Panc1 (cell line): ENCODE results near the gene ZMAT5. TPM values are rescaled to one million over a fixed set of nuclear protein-coding genes. Genes with fewer than 3 reads are reported as not detected.

Experiments
- ATAC-seq: fragments of 200-7000 bp; cut with Tn5 transposase; 2 replicates; pipeline ENCODE4 v1.9.1; 2020; ENCODE audit warnings: mild to moderate bottlenecking, moderate library complexity
- BruUV-seq: library from RNA; stranded (reverse); fragments of 400-500 nt; replicated peaks from 2 replicates; lab custom pipeline; 2021; lab: Mats Ljungman, UMichigan
- CTCF ChIA-PET: fragments of 300-600 bp; sonication (Branson Sonifier 250); formaldehyde crosslinking; loops from one replicate; lab custom pipeline; 2022; ENCODE audit warnings: antibody characterized with exemption; lab: Charles Lee
- POLR2A ChIA-PET: fragments of 300-600 bp; sonication (Branson Sonifier 250); formaldehyde crosslinking; loops from one replicate; lab custom pipeline; 2022; ENCODE audit warnings: antibody characterized with exemption; lab: Charles Lee
- DNase-seq: peaks from one replicate; pipeline ENCODE4 v3.0.0-alpha.2; 2010; ENCODE audit warnings: low read depth, low spot score
- H3K27ac ChIP-seq: 2 replicates; pipeline ENCODE4 v1.5.1; 2011; ENCODE audit warnings: mild to moderate bottlenecking, low read length, inconsistent platforms
- H3K27me3 ChIP-seq: fragments of 200-500 bp; sonication (Bioruptor generic); 2 replicates; pipeline ENCODE4 v1.6.0; 2014; ENCODE audit warnings: low read length, inconsistent platforms; ENCODE audit not compliant: control insufficient read depth, insufficient read depth
- H3K36me3 ChIP-seq: fragments of 200-500 bp; sonication (Bioruptor generic); 2 replicates; pipeline ENCODE4 v1.5.1; 2014; ENCODE audit warnings: inconsistent platforms, mild to moderate bottlenecking, low read length, moderate library complexity; ENCODE audit not compliant: control insufficient read depth, insufficient read depth
- H3K4me1 ChIP-seq: 2 replicates; pipeline ENCODE4 v1.5.1; 2011; ENCODE audit warnings: inconsistent platforms, mild to moderate bottlenecking, low read length, moderate library complexity; ENCODE audit not compliant: control insufficient read depth, insufficient read depth
- H3K4me3 ChIP-seq, 2 experiments: 2 replicates each; pipeline ENCODE4 v1.5.1; 2011 to 2012; ENCODE audit warnings: low read depth in 2 of 2, low read length in 2 of 2, mild to moderate bottlenecking in 2 of 2, inconsistent platforms in 1 of 2, moderate library complexity in 1 of 2
- H3K9me3 ChIP-seq: fragments of 200-500 bp; sonication (Bioruptor generic); 2 replicates; pipeline ENCODE4 v1.5.1; 2014; ENCODE audit warnings: low read depth, mild to moderate bottlenecking, inconsistent platforms, low read length, moderate library complexity; ENCODE audit not compliant: control insufficient read depth, insufficient read depth
- POLR2AphosphoS5 ChIP-seq: IDR thresholded peaks from 2 replicates; pipeline ENCODE4 v1.6.1; 2012; ENCODE audit warnings: mild to moderate bottlenecking, low read depth, low read length, moderate library complexity
- SIN3A ChIP-seq: IDR thresholded peaks from 2 replicates; pipeline ENCODE4 v1.6.1; 2012; ENCODE audit warnings: low read depth, mild to moderate bottlenecking, low read length, moderate library complexity, borderline replicate concordance; ENCODE audit not compliant: insufficient read depth
- TCF7L2 ChIP-seq: IDR thresholded peaks from 2 replicates; pipeline ENCODE4 v1.6.1; 2011; ENCODE audit warnings: mild to moderate bottlenecking, low read depth, low read length, inconsistent platforms
- in situ Hi-C: cut with HindIII; loops from 2 replicates; pipeline ENCODE4 v1.10.0; 2016; ENCODE audit warnings: low sequenced_read_pairs, low pct_unique_long_range_greater_than_20kb
- intact Hi-C: fragments of 100-400 bp; cut with micrococcal nuclease; formaldehyde crosslinking; loops from one replicate; pipeline ENCODE4 v1.10.0; 2022; ENCODE audit not compliant: unreplicated experiment
- total RNA-seq: library from RNA; stranded (reverse); gene quantifications from one replicate; pipeline ENCODE4 v1.2.1, GENCODE V29; 2021; ENCODE audit not compliant: unreplicated experiment
- TF ChIP-seq, protein P1 (sequence below): fragments of 450-650 bp; IDR thresholded peaks from 2 replicates; pipeline ENCODE4 v1.5.1; 2017; ENCODE audit warnings: mild to moderate bottlenecking
- TF ChIP-seq, protein P2 (sequence below), 2 experiments: IDR thresholded peaks; 2 replicates each; pipeline ENCODE4 v1.6.1; 2011 to 2012; ENCODE audit warnings: low read depth in 2 of 2, control low read depth in 1 of 2, low read length in 1 of 2, mild to moderate bottlenecking in 1 of 2, moderate library complexity in 1 of 2; ENCODE audit not compliant: insufficient read depth in 1 of 2

Gene ZMAT5
- total RNA-seq, 1 experiment from 2014 or later, result 22.4 TPM

- POLR2A ChIA-PET, result no interaction called here
- Histone ChIP-seq H3K9me3 (no peaks in the 10 kb centered on the region), H3K36me3 (no peaks in the 10 kb centered on the region), H3K4me3 (no peak overlapping the region), H3K27ac (no peak overlapping the region), H3K27me3 (no peaks in the 10 kb centered on the region), H3K4me1 (peaks cover 12% of the 10 kb centered on the region)
- no TSS peak for BruUV-seq
- ATAC-seq, result no peak
- CTCF ChIA-PET, result no interaction called here
- intact Hi-C loops, result no loop called here
- in situ Hi-C loops, result no loop called here
- no peak for TF ChIP-seq TCF7L2
- TF ChIP-seq POLR2AphosphoS5, result no peak
- TF ChIP-seq, protein P1, sequence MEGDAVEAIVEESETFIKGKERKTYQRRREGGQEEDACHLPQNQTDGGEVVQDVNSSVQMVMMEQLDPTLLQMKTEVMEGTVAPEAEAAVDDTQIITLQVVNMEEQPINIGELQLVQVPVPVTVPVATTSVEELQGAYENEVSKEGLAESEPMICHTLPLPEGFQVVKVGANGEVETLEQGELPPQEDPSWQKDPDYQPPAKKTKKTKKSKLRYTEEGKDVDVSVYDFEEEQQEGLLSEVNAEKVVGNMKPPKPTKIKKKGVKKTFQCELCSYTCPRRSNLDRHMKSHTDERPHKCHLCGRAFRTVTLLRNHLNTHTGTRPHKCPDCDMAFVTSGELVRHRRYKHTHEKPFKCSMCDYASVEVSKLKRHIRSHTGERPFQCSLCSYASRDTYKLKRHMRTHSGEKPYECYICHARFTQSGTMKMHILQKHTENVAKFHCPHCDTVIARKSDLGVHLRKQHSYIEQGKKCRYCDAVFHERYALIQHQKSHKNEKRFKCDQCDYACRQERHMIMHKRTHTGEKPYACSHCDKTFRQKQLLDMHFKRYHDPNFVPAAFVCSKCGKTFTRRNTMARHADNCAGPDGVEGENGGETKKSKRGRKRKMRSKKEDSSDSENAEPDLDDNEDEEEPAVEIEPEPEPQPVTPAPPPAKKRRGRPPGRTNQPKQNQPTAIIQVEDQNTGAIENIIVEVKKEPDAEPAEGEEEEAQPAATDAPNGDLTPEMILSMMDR, result no peak
- TF ChIP-seq, protein P2, sequence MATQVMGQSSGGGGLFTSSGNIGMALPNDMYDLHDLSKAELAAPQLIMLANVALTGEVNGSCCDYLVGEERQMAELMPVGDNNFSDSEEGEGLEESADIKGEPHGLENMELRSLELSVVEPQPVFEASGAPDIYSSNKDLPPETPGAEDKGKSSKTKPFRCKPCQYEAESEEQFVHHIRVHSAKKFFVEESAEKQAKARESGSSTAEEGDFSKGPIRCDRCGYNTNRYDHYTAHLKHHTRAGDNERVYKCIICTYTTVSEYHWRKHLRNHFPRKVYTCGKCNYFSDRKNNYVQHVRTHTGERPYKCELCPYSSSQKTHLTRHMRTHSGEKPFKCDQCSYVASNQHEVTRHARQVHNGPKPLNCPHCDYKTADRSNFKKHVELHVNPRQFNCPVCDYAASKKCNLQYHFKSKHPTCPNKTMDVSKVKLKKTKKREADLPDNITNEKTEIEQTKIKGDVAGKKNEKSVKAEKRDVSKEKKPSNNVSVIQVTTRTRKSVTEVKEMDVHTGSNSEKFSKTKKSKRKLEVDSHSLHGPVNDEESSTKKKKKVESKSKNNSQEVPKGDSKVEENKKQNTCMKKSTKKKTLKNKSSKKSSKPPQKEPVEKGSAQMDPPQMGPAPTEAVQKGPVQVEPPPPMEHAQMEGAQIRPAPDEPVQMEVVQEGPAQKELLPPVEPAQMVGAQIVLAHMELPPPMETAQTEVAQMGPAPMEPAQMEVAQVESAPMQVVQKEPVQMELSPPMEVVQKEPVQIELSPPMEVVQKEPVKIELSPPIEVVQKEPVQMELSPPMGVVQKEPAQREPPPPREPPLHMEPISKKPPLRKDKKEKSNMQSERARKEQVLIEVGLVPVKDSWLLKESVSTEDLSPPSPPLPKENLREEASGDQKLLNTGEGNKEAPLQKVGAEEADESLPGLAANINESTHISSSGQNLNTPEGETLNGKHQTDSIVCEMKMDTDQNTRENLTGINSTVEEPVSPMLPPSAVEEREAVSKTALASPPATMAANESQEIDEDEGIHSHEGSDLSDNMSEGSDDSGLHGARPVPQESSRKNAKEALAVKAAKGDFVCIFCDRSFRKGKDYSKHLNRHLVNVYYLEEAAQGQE (IDR thresholded peaks at IDR 0.05; ENCODE audit: insufficient read depth in 1 of 2, low read depth in 2 of 2, low read length in 1 of 2), result no peak
- no peak for TF ChIP-seq SIN3A
- DNase-seq, result no peak
Measured at GRCh38 chr22:29780220-29780619, 13.4 kb upstream of the ZMAT5 start.

DNA sequence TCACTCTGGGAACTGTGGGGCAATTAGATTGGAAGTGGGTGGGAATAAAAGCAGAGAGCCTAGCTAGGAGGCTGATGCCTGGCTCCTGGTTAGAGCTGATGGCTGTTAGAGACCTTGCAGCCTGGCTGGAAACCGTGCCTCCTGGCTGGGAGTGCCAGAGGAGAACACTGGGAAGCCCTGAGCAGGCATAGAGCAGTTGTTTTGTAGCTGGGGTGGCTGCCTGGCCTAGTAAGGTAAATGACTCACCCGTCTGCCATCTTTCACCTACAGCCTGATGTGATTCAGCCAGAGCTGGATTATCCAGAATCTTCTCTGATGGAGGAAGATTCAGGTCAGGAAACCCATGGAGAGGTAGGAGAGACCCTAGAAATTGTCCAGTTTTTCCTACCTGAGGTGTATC lies 6.4 kb upstream of the ZMAT5 start:
- ATAC-seq, result peak; percentile 81
- intact Hi-C loops, result no loop called here
- Histone ChIP-seq H3K27ac (no peak overlapping the region), H3K9me3 (no peaks in the 10 kb centered on the region), H3K36me3 (no peaks in the 10 kb centered on the region), H3K4me3 (no peak overlapping the region), H3K27me3 (no peaks in the 10 kb centered on the region), H3K4me1 (peaks cover 4% of the 10 kb centered on the region; the same call in 1 of the 2 replicates)
- POLR2A ChIA-PET, result no interaction called here
- CTCF ChIA-PET, result interaction anchor here (0.6 to 1.2 kb wide), 5 partner anchors 16 to 315 kb away, joined by 3 to 10 read pairs (median 6); no protein-coding TSS in a partner anchor
- no TSS peak for BruUV-seq
- no peak for DNase-seq
- no peak for TF ChIP-seq POLR2AphosphoS5
- TF ChIP-seq, protein P1, result no peak
- TF ChIP-seq TCF7L2, result no peak
- no peak for TF ChIP-seq SIN3A
- TF ChIP-seq, protein P2 (IDR thresholded peaks at IDR 0.05; ENCODE audit: insufficient read depth in 1 of 2, low read depth in 2 of 2, low read length in 1 of 2), result no peak
- in situ Hi-C loops, result no loop called here
